Adipocyte (in vitro differentiated cells): Measurements from ENCODE around the gene MPHOSPH6.
"Not testable (repeated sequence)": the region's sequence is repeated elsewhere in the genome, so short reads cannot be mapped to it uniquely, and the experiment has no call there.

Source experiments
- DNase-seq: peaks from one replicate; pipeline ENCODE4 v3.0.0-alpha.2; 2015; ENCODE audit warnings: low read depth
- H3K27me3 ChIP-seq: replicated peaks from 2 replicates; pipeline ENCODE4 v1.7.0; 2013; ENCODE audit warnings: mild to moderate bottlenecking, low read length, moderate library complexity; ENCODE audit not compliant: control insufficient read depth, insufficient read depth
- H3K36me3 ChIP-seq: 2 replicates; pipeline ENCODE4 v1.7.0; 2013; ENCODE audit warnings: low read length, mild to moderate bottlenecking, moderate library complexity; ENCODE audit not compliant: control insufficient read depth, insufficient read depth, severe bottlenecking
- H3K4me1 ChIP-seq: 2 replicates; pipeline ENCODE4 v1.7.0; 2013; ENCODE audit warnings: mild to moderate bottlenecking, low read length, moderate library complexity; ENCODE audit not compliant: control insufficient read depth, insufficient read depth
- H3K4me3 ChIP-seq: 2 replicates; pipeline ENCODE4 v1.7.0; 2013; ENCODE audit warnings: mild to moderate bottlenecking, low read length, moderate library complexity
- H3K9ac ChIP-seq: 2 replicates; pipeline ENCODE4 v1.7.0; 2013; ENCODE audit warnings: mild to moderate bottlenecking, low read length, moderate library complexity
- H3K9me3 ChIP-seq: 2 replicates; pipeline ENCODE4 v1.7.0; 2013; ENCODE audit warnings: mild to moderate bottlenecking, low read length, moderate library complexity; ENCODE audit not compliant: control insufficient read depth

The MPHOSPH6 gene

GRCh38 chr16:82116535-82116934 is 53.5 kb downstream of the MPHOSPH6 start:
- H3K36me3 ChIP-seq: no peaks in the 10 kb centered on the region
- no peak for DNase-seq
- no peaks in the 10 kb centered on the region for H3K27me3 ChIP-seq
- H3K9me3 ChIP-seq: no peaks in the 10 kb centered on the region
- no peaks in the 10 kb centered on the region for H3K4me1 ChIP-seq
- H3K4me3 ChIP-seq: no peak overlapping the region
- H3K9ac ChIP-seq: no peak overlapping the region

GRCh38 chr16:82113741-82114140 is 56.3 kb downstream of the MPHOSPH6 start:
- Histone ChIP-seq H3K9me3 (no peaks in the 10 kb centered on the region), H3K4me3 (no peak overlapping the region), H3K36me3 (no peaks in the 10 kb centered on the region), H3K27me3 (no peaks in the 10 kb centered on the region), H3K9ac (no peak overlapping the region), H3K4me1 (no peaks in the 10 kb centered on the region)
- no peak for DNase-seq

GRCh38 chr16:82111944-82112343 is 58.1 kb downstream of the MPHOSPH6 start:
- Histone ChIP-seq H3K4me3 (no peak overlapping the region), H3K4me1 (no peaks in the 10 kb centered on the region), H3K9me3 (no peaks in the 10 kb centered on the region), H3K9ac (no peak overlapping the region), H3K27me3 (no peaks in the 10 kb centered on the region), H3K36me3 (no peaks in the 10 kb centered on the region)
- DNase-seq: no peak

- not testable (repeated sequence) for H3K9me3 ChIP-seq, H3K27me3 ChIP-seq, H3K4me3 ChIP-seq, H3K9ac ChIP-seq, H3K4me1 ChIP-seq, H3K36me3 ChIP-seq, DNase-seq
Measured at GRCh38 chr16:82109266-82109665, 60.8 kb downstream of the MPHOSPH6 start.

GRCh38 chr16:82108774-82109173 is 61.2 kb downstream of the MPHOSPH6 start:
- no peak for DNase-seq
- Histone ChIP-seq H3K36me3 (no peaks in the 10 kb centered on the region), H3K4me1 (no peaks in the 10 kb centered on the region), H3K9me3 (no peaks in the 10 kb centered on the region), H3K9ac (no peak overlapping the region), H3K4me3 (no peak overlapping the region), H3K27me3 (peaks cover 4% of the 10 kb centered on the region)

- H3K9me3 ChIP-seq: no peaks in the 10 kb centered on the region
- no peak for DNase-seq
- no peaks in the 10 kb centered on the region for H3K36me3 ChIP-seq
- H3K9ac ChIP-seq: no peak overlapping the region
- no peaks in the 10 kb centered on the region for H3K4me1 ChIP-seq
- H3K4me3 ChIP-seq: no peak overlapping the region
- peaks cover 4% of the 10 kb centered on the region for H3K27me3 ChIP-seq
Measured at GRCh38 chr16:82108100-82108499, 61.9 kb downstream of the MPHOSPH6 start.

GRCh38 chr16:82105107-82105506 is 64.9 kb downstream of the MPHOSPH6 start:
- Histone ChIP-seq H3K27me3 (peaks cover 14% of the 10 kb centered on the region), H3K4me1 (no peaks in the 10 kb centered on the region), H3K9ac (no peak overlapping the region), H3K4me3 (no peak overlapping the region), H3K9me3 (no peaks in the 10 kb centered on the region), H3K36me3 (no peaks in the 10 kb centered on the region)
- no peak for DNase-seq
